NCI-H446 (cell line): ENCODE measurements around the gene HDAC9.
A peak's percentile ranks its signal among the peaks of the same experiment; 100 is the strongest.

Experiments
- DNase-seq, 2 experiments: peaks; one replicate each; lab custom pipeline; 2025; lab: John Stamatoyannopoulos, UW

The HDAC9 gene

DNA sequence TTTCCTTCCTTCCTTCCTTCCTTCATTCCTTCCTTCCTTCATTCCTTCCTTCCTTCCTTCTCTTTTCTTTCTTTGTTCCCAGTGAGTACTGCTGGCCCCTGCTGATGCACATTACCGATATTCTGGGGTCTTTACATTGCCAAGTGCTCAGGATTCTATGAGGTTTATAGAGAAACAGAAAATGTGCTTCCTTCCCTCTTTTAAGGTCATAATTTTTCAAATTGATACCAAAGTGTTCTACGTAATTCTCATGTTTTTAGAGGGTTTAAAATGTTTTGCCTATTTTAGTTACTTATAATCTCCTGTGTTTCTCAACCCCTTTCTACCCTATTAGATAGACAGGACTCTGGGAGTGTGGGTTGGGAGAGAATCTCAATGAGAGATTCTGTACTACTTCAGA lies 291.2 kb downstream of the HDAC9 start:
- no peak for DNase-seq

DNA sequence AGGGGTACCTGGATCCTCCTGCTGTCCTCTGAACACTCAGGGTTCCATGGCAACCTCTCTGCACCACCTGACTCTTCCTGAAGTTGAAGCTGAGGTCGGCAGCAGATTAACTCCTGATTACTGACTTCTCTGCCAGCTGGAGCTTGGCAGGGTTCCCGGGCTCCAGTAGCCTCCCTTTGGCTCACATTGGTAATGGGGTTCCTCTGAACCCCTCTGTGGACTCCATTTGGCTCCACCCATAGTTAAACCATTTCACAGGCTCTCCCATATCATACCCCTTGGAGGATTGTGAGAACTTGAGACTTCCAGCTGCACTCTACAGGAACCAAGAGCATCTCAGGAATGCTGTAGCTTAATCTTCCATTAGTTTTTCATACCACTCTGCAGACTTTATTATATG lies 292.5 kb downstream of the HDAC9 start:
- peak in 1 of 2 experiments; percentile 20 for DNase-seq

DNA sequence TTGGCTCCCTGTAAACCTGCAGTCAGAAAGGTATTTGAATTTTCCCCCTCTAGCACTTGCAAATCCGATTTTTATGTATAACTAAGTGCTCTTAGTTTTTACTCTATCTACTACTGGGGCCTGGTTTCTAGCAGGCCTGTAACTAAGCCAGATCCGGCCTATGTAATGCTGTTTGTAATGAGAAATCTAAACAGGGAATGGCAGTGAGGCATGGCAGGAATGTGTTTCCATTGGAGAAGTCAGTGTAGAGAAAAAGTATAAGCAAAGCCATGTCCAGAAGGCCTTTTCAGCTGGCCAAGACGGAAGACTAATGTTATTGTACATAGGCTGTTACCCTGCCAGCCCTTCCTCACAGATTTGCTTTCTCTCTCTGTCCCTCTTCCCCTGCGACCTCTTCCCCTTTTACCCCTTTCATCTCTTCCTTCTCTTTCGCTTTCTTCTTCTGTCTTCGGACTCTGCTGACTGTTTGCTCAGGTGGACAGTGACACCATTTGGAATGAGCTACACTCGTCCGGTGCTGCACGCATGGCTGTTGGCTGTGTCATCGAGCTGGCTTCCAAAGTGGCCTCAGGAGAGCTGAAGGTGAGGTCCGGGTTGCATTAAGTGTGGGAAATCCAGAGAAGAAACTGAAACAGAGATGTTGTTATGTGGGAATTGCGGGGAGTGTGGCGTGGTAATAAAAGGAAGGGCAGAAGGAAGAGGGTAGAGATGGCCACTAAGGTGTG lies 297.5 kb downstream of the HDAC9 start:
- no peak for DNase-seq

DNA sequence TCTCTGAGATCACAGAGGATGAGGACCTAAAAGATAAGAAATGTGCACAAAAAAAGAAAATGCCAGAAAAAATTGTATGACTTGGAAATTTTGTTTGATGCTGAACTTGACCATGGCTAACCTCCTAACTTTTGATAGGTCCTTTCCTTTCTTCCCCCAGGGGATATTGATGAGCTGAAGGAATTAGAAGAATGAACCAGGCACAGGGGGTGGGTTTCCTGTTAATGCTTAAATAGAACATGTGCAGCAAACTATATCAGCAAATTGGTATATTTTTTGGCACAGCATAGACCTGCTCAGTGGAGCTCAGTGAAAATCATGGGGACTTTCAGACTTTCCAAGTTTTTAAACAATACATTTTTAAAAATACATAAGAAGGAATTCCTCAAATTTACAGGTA lies 300.7 kb downstream of the HDAC9 start:
- DNase-seq = no peak

DNA sequence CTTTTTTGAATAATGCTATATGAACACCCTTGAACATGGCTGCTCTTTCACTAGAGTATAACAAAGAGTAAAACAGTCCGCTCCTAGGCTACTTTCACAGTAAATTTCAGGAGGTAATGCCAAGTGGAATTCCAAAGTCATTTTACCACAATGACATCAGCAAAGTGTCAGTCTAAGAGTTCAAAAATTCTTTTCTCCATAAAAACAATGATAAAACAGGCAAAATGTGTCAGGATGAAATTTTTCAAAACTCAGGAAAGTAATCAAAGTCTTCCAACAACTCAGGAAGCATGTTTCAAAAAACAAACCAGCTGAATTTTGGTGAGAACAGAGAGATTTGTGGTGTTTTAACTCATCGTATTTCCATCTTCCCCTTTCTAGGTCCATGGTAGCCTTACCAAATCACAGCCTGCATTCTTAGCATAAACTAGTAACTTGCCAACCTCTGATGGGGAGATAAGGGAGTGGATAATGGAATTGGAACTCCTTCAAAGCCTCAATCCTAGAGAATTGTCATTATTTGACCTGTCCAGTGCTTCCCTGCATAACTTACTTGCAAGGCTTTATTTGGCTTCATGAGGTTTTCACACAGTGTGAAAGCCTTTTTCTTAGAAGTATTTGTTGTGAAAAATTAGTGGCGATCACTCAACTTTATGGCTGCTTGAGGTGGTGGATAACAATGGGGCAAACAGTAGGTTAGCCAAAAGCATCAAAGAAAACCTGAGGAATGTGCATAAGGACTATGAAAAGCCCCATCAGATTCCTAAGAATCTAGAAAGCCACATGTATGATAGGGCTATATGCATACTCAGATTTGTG lies 302.7 kb downstream of the HDAC9 start:
- no peak for DNase-seq

DNA sequence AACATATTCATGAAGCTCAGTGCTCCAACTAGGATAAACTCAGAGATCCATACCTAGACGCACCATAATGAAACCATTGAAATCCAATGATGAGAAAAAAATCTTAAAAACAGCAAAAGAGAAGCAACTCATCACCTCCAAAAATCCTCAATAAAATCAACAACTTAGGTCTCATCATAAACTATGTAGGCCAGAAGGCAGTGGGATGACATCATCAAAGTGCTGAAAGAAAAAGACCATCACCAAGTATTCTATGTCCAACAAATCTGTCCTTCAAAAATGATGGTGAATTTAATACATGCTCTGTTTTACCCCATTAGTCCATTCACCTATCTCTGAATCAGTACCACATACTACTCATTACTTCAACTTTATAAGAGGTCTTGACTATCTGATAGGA lies 304.4 kb downstream of the HDAC9 start:
- no peak for DNase-seq

DNA sequence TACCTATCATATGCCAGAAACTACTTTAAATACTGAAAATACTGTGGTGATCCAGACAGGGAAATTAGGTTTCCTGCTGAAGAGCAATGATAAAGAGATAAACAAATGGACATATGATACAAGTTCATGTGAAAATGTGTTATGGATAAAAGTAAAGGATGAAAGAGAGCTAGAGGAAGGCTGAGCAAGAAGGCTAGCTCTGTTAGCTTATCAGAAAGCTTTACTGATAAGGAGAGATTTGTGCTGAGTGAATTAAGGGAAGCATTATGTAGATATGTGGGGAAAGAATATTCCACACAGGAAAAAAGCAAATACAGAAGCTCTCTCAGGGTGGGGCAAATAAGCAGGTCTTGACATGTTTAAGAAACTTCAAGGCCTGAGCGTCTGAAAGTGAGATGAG lies 308.4 kb downstream of the HDAC9 start:
- no peak for DNase-seq

DNA sequence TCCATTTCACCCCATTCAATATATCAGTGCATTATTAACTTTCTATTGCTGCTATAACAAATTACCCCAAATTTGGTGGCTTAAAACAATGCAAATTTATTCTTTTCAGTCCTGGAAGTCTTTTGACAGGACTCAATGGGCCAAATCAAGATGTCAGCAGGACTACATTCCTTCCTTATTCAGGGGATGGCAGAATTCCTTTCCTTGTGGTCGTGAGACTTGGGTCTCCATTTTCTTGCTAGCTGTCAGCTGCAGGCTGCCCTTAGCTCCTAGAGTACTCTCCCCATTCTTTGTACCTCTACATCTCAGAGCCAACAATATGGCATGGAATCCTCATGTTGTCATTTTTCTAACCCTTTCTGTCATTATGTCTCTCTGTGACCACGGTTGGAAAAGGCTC lies 310.6 kb downstream of the HDAC9 start:
- DNase-seq = no peak

DNA sequence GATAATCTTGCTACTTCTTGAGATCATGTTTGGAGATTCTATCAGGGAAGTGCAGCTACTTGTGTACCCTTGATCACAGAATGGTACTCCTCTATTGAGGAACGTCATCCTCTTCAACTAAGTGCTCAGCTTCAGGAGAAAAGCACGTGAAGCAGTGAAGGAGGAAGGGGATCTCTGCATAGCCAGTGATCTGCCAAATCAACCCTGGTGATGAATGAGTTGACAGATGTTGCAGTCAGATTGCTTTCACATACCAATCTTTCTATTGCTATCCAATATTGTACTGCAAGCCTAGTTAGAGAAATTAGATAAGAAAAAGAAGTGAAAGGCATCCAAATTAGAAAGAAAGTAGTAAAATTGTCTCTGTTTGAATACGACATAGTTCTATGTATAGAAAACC lies 312.5 kb downstream of the HDAC9 start:
- peak; percentile 62 to 78 for DNase-seq

DNA sequence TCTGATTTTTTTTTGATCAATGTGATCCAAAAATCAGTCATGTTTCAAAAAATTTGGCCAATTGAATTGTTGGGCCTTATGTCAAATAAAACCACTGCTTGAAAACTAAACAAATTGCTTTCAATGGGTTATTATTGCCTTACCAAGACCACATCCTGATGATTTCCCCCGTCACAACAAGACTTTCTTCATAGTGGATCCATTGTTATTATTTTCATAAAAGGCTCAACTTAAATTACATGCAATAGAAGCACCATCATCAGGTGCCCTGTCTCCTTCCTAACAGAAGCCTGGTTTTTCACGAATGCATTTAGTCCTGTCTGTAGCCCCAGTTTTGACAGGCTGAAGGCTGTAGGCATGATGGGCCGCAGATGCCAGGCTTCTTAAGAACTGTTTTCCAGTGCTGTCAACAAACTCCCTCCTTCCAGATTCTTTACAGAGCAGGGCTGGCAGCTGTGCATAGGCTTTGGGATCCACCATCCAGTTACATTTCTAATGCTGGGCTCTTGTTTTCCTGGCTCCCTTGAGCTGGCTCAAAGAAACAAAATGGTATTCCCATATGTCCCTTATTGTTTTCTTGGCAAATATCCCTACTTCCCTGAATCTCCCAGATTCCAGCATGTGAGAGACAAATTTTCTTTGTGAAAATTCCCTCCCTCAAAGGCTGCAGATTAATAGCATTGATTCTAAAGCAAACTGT lies 319.9 kb downstream of the HDAC9 start:
- DNase-seq = peak; percentile 66 to 93

DNA sequence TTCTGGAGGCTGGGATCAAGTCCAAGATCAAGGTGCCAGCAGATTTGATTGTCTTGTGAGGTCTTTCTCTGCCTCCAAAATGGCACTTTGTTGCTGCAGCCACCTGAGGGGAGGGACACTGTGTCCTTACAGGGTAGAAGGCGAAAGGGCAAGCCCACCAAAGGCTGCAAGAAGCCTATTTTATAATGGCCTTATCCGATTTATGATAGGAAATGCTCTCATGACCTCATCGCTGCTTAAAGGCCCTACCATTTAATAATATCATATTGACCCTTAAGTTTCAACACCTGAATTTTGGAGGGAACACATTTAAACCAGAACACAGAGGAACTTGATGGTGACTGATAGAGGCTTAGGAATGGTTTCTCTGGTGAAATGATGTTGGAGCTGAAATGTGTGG lies 325.4 kb downstream of the HDAC9 start:
- DNase-seq = peak in 1 of 2 experiments; percentile 27

DNA sequence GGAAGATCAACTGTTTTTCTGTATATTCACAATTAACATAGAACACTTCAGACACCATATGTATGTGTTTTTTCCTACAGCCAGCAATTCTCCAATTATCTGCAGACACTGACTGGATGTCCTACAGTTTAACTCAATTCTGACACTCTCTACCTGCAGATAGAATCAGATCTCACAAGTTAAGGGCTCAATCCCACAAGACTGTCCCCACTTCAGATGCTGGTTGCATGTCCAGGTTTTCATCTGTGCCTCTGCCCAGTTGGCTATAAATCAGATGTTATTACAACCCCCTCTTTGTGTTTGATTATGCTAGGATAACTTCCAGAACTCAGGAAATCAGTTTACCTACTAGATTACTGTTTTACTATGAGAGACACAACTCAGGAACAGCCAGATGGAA lies 326.0 kb downstream of the HDAC9 start:
- no peak for DNase-seq

DNA sequence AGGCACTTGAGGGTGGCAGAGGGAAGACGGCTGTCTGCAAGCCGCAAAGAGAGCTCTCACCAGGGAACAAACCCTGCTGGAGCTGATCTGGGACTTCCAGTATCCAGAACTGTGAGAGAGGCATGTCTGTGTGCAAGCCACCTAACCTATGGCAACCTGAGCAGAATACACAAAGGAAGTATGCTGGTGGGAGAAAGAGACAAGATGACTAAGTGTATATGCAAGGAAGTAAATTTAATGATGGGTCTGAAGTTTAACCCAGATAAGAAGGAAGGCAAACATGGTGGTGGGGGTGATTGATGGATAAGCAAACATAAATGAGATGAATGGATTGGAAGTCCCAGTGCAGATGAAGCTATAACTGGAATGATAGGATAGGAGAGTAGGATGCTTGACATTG lies 328.6 kb downstream of the HDAC9 start:
- DNase-seq = no peak

DNA sequence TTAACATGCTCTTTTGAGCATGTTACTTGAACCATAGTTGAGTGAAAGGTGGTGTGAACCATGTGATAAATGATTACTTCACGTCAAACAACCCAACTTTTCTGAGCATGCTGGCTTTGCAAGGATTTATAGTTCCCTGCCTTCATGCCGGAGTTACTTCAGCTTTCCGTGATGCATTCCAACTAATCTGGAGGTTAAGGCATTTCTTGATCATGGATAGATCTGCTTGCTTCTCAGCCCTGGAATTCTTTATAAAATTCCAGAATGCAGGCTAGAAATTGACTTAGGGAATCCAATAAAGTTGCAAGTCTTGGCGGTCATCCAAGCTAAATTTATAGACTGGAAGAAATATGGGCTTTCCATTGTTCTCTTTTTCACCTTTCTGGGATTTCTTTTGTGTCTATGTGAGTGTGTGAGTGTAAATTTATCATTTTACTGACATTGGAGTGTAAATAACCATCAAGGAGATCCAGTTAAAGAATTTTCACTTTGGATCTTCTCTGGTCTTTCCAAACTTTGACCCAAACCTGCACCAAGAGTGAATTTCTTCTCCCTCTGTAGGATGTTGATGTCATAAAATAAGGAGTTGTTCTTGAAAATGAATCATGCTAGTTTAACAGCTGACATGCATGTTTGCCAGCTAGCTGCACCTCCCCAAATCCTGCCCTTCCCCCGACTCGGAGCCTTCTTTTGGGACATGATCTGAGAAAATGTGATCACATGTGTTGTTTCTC lies 332.9 kb downstream of the HDAC9 start:
- no peak for DNase-seq

DNA sequence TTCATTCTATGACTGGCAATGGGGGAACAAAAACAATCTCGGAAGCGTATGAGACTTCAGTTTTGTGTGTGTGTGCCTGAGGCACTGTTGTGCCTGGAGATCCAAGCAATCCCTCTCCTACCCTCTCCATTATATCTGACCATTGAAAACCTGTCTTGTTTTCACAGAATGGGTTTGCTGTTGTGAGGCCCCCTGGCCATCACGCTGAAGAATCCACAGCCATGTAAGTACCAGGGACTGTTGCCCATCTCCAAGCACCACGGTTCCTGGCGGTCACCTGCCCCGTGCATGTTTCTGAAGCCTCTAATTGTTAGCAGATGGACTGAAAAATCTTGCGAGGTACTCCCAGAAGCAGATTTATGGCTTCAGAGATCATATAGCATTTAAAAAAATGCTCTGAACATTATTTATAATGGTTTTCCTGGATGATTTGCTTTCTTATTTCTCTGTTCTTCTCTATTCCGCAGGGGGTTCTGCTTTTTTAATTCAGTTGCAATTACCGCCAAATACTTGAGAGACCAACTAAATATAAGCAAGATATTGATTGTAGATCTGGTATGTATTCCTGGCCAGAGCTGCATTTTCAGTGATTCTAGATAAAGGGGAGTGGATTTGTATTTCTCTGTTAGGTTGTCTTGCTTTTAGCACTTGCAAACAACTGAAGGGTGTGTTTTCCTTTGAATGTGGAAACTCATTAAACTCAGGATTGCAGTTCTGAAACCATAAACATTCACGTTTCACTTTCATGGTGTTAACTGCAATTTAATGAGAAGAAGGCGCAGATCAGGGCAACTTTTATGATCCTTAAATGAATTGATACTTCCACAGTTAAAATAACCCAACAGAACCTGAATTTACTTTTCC lies 333.7 kb downstream of the HDAC9 start:
- DNase-seq = no peak

DNA sequence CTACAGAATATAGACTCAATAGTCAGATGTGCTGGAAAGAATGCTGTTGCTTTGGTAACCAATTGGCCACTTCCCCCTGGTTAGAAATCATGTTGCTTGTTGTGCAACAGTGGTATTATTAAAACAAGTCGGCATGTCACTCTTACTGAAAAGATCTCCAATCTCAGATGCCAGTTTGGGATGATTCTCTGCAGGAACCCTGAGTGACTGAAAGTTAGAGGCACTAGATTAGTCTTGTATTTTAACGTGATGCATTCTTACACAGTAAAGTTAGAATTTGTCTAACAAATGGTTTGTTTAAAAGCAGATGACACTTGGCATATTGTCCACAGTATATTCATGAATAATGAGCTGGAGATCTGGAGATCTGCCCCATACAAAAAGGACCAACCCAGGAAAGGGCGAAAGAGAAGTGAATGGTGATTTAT lies 334.3 kb downstream of the HDAC9 start:
- DNase-seq = no peak

DNA sequence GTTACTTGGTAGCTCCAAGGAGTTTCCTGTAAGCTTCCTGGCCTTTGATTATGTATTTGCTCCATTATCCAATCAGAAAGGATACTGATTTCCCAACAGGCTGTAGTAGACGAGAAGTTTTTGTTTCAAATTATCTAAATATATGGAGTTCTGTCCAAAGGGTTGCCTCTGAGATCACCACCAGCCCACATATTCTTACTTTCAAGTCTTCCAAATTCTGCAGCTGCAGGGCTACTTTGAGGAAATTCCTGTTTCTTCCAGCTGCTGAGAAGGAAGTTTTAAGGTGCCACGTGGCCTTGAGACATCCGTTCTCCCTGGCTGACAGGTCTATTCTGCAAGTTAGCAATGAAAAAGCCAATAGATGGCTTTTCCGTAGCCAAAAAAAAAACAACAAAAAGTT lies 335.9 kb downstream of the HDAC9 start:
- DNase-seq = no peak

DNA sequence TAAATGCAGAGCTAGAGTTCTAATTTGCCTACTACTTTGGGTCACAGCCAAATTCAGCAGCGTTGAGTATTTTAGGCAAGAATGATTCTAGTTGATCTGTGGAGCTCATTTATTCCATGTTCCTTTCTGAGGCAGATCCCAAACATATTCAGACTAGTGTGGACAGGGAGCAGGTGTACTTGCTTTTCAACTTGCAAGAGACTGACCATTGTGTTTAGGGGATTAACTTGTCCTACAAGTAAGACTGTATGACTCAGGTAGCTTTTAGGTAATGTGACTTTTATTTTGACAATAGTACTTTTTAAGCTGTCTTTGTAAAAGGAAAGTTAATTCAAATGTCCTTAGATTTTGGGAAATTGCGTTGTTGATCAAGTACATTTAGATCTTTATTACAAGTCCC lies 336.4 kb downstream of the HDAC9 start:
- no peak for DNase-seq

DNA sequence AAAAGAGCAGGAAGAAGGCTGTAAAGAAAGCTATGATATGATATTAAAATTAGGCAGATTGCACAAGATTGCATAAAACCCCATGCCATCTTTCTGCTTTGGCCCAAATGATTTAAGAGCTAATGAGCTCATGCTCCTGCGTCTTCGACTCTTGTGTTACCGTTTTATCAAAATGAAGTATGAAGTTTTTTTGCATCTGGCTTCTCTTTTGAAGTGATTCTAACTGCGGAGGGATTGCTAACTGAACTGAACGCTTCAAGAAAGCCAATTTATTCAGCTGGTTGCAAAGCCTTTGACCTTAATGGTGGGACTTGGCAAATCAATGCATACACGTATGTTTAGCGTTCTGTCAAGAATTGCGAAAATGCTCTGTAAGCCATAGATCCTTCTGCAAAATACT lies 339.0 kb downstream of the HDAC9 start:
- DNase-seq = no peak

DNA sequence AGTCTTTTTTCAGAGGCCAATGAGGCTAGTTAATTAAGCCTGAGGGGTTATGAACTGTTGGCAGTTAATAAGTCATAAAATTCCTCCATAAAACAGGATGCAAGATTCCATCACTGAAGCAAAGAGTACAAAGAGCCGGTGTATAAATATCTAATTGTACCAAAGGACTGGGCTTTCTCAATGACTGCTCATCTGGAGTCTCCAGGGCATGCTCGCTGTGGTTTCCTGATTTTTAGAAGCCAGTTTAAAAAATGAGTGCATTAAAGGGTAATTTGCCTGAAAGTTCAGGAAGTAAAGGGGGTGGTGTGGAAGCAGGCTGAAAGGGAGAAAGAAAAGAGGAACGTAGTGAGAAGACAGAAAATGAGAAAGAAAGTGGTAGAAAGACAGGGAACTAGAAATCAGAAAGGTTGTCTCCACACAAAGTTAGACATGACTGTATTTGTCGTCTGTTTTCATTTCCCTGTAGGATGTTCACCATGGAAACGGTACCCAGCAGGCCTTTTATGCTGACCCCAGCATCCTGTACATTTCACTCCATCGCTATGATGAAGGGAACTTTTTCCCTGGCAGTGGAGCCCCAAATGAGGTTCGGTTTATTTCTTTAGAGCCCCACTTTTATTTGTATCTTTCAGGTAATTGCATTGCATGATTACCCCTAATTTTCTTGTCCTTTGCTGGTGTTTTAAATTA lies 339.6 kb downstream of the HDAC9 start:
- no peak for DNase-seq

DNA sequence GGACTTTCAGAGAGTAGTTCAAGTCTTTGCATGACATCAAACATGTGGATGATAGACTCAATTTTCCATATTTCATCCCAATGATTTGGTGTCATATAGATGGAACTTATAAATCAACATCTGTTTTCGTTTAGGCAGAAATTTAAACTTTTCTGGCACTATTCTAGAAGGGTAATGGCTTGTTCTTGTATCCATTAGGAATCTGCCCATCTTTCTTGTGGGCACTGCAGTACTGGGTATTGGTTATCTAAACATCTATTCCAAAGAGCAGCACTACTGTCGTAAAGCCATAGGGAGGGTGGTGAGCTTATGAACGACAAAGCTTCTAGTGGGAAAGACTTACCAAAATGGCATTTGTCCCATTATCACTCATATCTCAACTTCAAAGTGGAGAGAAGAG lies 348.4 kb downstream of the HDAC9 start:
- no peak for DNase-seq
